HL-60 (cell line): ENCODE measurements around the gene TEX12.

Experiments
- DNase-seq, 2 experiments: peaks; one replicate each; pipeline ENCODE4 v3.0.0-alpha.2; 2010 to 2020; ENCODE audit warnings: low read depth in 1 of 2, low spot score in 1 of 2
- H3K27ac ChIP-seq: fragments of 250-450 bp; sonication (Bioruptor Pico); replicated peaks from 2 replicates; pipeline ENCODE4 v1.5.1; 2020; ENCODE audit warnings: mild to moderate bottlenecking, moderate library complexity
- H3K27me3 ChIP-seq: fragments of 250-450 bp; sonication (Bioruptor Pico); 2 replicates; pipeline ENCODE4 v1.5.1; 2021; ENCODE audit warnings: mild to moderate bottlenecking, moderate library complexity; ENCODE audit not compliant: insufficient read depth, poor library complexity, severe bottlenecking
- H3K4me3 ChIP-seq: replicated peaks from 2 replicates; pipeline ENCODE4 v1.5.1; 2011; ENCODE audit warnings: mild to moderate bottlenecking, control low read depth, low read length; ENCODE audit not compliant: insufficient read depth
- GABPA ChIP-seq: IDR thresholded peaks from 2 replicates; pipeline ENCODE4 v1.6.1; 2012; ENCODE audit warnings: low read depth
- POLR2AphosphoS5 ChIP-seq: IDR thresholded peaks from 2 replicates; pipeline ENCODE4 v1.6.1; 2012; ENCODE audit warnings: low read depth
- SPI1 ChIP-seq: IDR thresholded peaks from 2 replicates; pipeline ENCODE4 v1.6.1; 2012; ENCODE audit warnings: low read depth, mild to moderate bottlenecking, borderline replicate concordance
- TF ChIP-seq, protein P1 (sequence below): IDR thresholded peaks from 2 replicates; pipeline ENCODE4 v1.6.1; 2012; ENCODE audit warnings: low read depth; ENCODE audit not compliant: insufficient replicate concordance
- TF ChIP-seq, protein P2 (sequence below): IDR thresholded peaks from one replicate; pipeline ENCODE4 v1.5.1; 2011; ENCODE audit warnings: low read length, control low read depth, inconsistent platforms; ENCODE audit not compliant: insufficient read depth

TEX12 gene

GRCh38 chr11:112212710-112213109 is 45.5 kb downstream of the TEX12 start:
- DNase-seq: no peak
- H3K27ac ChIP-seq: no peak overlapping the region
- TF ChIP-seq, protein P1, sequence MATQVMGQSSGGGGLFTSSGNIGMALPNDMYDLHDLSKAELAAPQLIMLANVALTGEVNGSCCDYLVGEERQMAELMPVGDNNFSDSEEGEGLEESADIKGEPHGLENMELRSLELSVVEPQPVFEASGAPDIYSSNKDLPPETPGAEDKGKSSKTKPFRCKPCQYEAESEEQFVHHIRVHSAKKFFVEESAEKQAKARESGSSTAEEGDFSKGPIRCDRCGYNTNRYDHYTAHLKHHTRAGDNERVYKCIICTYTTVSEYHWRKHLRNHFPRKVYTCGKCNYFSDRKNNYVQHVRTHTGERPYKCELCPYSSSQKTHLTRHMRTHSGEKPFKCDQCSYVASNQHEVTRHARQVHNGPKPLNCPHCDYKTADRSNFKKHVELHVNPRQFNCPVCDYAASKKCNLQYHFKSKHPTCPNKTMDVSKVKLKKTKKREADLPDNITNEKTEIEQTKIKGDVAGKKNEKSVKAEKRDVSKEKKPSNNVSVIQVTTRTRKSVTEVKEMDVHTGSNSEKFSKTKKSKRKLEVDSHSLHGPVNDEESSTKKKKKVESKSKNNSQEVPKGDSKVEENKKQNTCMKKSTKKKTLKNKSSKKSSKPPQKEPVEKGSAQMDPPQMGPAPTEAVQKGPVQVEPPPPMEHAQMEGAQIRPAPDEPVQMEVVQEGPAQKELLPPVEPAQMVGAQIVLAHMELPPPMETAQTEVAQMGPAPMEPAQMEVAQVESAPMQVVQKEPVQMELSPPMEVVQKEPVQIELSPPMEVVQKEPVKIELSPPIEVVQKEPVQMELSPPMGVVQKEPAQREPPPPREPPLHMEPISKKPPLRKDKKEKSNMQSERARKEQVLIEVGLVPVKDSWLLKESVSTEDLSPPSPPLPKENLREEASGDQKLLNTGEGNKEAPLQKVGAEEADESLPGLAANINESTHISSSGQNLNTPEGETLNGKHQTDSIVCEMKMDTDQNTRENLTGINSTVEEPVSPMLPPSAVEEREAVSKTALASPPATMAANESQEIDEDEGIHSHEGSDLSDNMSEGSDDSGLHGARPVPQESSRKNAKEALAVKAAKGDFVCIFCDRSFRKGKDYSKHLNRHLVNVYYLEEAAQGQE: no peak
- TF ChIP-seq SPI1 (no peak), POLR2AphosphoS5 (no peak), GABPA (no peak)
- TF ChIP-seq, protein P2, sequence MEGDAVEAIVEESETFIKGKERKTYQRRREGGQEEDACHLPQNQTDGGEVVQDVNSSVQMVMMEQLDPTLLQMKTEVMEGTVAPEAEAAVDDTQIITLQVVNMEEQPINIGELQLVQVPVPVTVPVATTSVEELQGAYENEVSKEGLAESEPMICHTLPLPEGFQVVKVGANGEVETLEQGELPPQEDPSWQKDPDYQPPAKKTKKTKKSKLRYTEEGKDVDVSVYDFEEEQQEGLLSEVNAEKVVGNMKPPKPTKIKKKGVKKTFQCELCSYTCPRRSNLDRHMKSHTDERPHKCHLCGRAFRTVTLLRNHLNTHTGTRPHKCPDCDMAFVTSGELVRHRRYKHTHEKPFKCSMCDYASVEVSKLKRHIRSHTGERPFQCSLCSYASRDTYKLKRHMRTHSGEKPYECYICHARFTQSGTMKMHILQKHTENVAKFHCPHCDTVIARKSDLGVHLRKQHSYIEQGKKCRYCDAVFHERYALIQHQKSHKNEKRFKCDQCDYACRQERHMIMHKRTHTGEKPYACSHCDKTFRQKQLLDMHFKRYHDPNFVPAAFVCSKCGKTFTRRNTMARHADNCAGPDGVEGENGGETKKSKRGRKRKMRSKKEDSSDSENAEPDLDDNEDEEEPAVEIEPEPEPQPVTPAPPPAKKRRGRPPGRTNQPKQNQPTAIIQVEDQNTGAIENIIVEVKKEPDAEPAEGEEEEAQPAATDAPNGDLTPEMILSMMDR: no peak
- no peak overlapping the region for H3K4me3 ChIP-seq
- no peaks in the 10 kb centered on the region for H3K27me3 ChIP-seq

DNA sequence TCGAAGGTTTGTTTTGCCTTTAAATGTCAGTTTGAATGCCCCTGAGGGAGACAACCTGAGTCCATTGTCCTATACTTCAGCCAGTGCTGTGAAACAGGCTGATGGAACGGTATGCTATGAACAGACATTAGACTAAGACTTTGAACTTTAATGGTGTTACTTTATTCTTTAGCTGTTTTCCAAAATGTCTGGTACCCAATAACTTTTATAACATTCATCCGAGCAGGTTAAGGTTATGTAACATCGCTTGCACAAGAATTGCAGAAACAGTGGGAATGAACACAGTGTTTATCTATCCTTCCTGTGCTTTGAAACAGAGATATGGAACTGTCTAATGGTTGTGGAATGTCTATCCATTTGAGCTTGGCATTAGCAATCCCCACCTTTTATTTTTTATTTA is 46.6 kb downstream of the TEX12 start:
- H3K27ac ChIP-seq: no peak overlapping the region
- H3K4me3 ChIP-seq: no peak overlapping the region
- DNase-seq: no peak
- no peak for TF ChIP-seq GABPA
- TF ChIP-seq, protein P2: no peak
- TF ChIP-seq POLR2AphosphoS5: no peak
- TF ChIP-seq, protein P1: no peak
- TF ChIP-seq SPI1: no peak
- no peaks in the 10 kb centered on the region for H3K27me3 ChIP-seq

- H3K27me3 ChIP-seq: no peaks in the 10 kb centered on the region
- no peak overlapping the region for H3K27ac ChIP-seq
- no peak overlapping the region for H3K4me3 ChIP-seq
- no peak for DNase-seq
- no peak for TF ChIP-seq GABPA
- TF ChIP-seq, protein P2: no peak
- no peak for TF ChIP-seq SPI1
- TF ChIP-seq, protein P1: no peak
- TF ChIP-seq POLR2AphosphoS5: no peak
Measured at GRCh38 chr11:112215621-112216020, 48.4 kb downstream of the TEX12 start.
